ENCODE results near the gene WDFY2. TPM values are rescaled to one million over a fixed set of nuclear protein-coding genes. Genes with fewer than 3 reads are reported as not detected.

The WDFY2 gene
- 9.2 and 13.9 TPM in 2 replicates for total RNA-seq

GRCh38 chr13:51583875-51584730 is at the start of gene WDFY2:
TSS of gene WDFY2 (plus strand) at chr13:51584462. CDS start at chr13:51584688, 226 bp downstream.

GRCh38 chr13:51803422-51804294 is 219.4 kb downstream of the WDFY2 start, which contains the start of gene DHRS12:
TSS of gene DHRS12 (minus strand) at chr13:51804163. CDS start at chr13:51799659, 4,504 bp downstream.

Small RNA genes within 50 kb of the gene (small RNA-seq; reads per million reads assigned to genes)
- gene MIR4703 (ENCODE audit: low replicate concordance) (not detected), gene RN7SL413P (ENCODE audit: low replicate concordance) (not detected), gene RNU6-65P (ENCODE audit: low replicate concordance) (not detected), gene RNY1P6 (ENCODE audit: low replicate concordance) (not detected)

Other genes with a start within 250 kb of the WDFY2 start
- gene SERPINE3, start 244.8 kb upstream of the WDFY2 start, total RNA-seq: under 0.01 TPM in 1 of 2 replicates, not detected in the other
- gene INTS6, start 131.4 kb upstream of the WDFY2 start, total RNA-seq: 40.9 and 50.0 TPM in 2 replicates
- gene DHRS12, start 219.7 kb downstream of the WDFY2 start, total RNA-seq: 1.9 and 3.3 TPM in 2 replicates

All from placental pericyte (primary cell).